ENCODE results near the gene ODR4.

- TF ChIP-seq CTCF (IDR thresholded peaks at IDR 0.05) (no peak), POLR2A (IDR thresholded peaks at IDR 0.05) (no peak), EP300 (IDR thresholded peaks at IDR 0.05) (no peak)
Measured at GRCh38 chr1:186454981-186455380, 79.3 kb downstream of the ODR4 start.
